HG02884 (cell line): Measurements from ENCODE around the gene FMO1.
"Not testable (repeated sequence)": the region's sequence is repeated elsewhere in the genome, so short reads cannot be mapped to it uniquely, and the experiment has no call there.

ENCODE experiments used
- ATAC-seq: cut with Tn5 transposase; IDR thresholded peaks from one replicate; pipeline ENCODE4 v1.9.1; 2021; ENCODE audit warnings: mild to moderate bottlenecking, moderate library complexity; ENCODE audit not compliant: unreplicated experiment

FMO1 gene

GRCh38 chr1:171279234-171279633 is 30.9 kb downstream of the FMO1 start:
- ATAC-seq: no peak

- ATAC-seq: no peak
Observed at GRCh38 chr1:171279678-171280077, 31.4 kb downstream of the FMO1 start.

GRCh38 chr1:171280599-171280998 is 32.3 kb downstream of the FMO1 start:
- ATAC-seq: no peak

- ATAC-seq: peak; percentile 72
Observed at GRCh38 chr1:171286032-171286705, 37.9 kb downstream of the FMO1 start.

- ATAC-seq: no peak
Observed at GRCh38 chr1:171290621-171291020, 42.3 kb downstream of the FMO1 start.

GRCh38 chr1:171292799-171293198 is 44.5 kb downstream of the FMO1 start:
- ATAC-seq: no peak

- not testable (repeated sequence) for ATAC-seq
Observed at GRCh38 chr1:171295383-171295782, 47.1 kb downstream of the FMO1 start.

GRCh38 chr1:171295821-171296220 is 47.5 kb downstream of the FMO1 start:
- no peak for ATAC-seq

- no peak for ATAC-seq
Observed at GRCh38 chr1:171296897-171297296, 48.6 kb downstream of the FMO1 start.

- no peak for ATAC-seq
Observed at GRCh38 chr1:171298696-171299095, 50.4 kb downstream of the FMO1 start.

GRCh38 chr1:171299342-171299741 is 51.0 kb downstream of the FMO1 start:
- ATAC-seq: no peak

GRCh38 chr1:171300401-171300800 is 52.1 kb downstream of the FMO1 start:
- no peak for ATAC-seq

GRCh38 chr1:171310661-171311087 is 62.4 kb downstream of the FMO1 start:
- no peak for ATAC-seq

- ATAC-seq: no peak
Observed at GRCh38 chr1:171311771-171312558, 63.7 kb downstream of the FMO1 start.

- peak; percentile 54 for ATAC-seq
Observed at GRCh38 chr1:171313319-171313834, 65.1 kb downstream of the FMO1 start.

- ATAC-seq: peak; percentile 100
Observed at GRCh38 chr1:171313835-171314320, 65.6 kb downstream of the FMO1 start, which contains the start of gene FMO4. TSS of gene FMO4 (plus strand) at chr1:171314183. CDS start at chr1:171319826, 5,643 bp downstream.

- no peak for ATAC-seq
Observed at GRCh38 chr1:171329251-171329650, 81.0 kb downstream of the FMO1 start.

GRCh38 chr1:171334024-171334640 is 85.8 kb downstream of the FMO1 start:
- no peak for ATAC-seq
